Activated naive CD4-positive, alpha-beta T cell treated with anti-CD3 and anti-CD28 coated beads, Interleukin-2, amount 50 U/mL, for 24 hours (primary cell): Measurements from ENCODE around the gene RICTOR.
"Not testable (repeated sequence)": the region's sequence is repeated elsewhere in the genome, so short reads cannot be mapped to it uniquely, and the experiment has no call there.

Source experiments
- H3K27ac Mint-ChIP-seq: one replicate; pipeline ENCODE4 v1.8.0; 2021; ENCODE audit warnings: mild to moderate bottlenecking, mixed read lengths
- H3K27me3 Mint-ChIP-seq: one replicate; pipeline ENCODE4 v1.8.0; 2021; ENCODE audit warnings: mixed read lengths
- H3K36me3 Mint-ChIP-seq: one replicate; pipeline ENCODE4 v1.8.0; 2021; ENCODE audit warnings: mixed read lengths
- H3K4me1 Mint-ChIP-seq: one replicate; pipeline ENCODE4 v1.8.0; 2021; ENCODE audit warnings: mixed read lengths
- H3K4me3 Mint-ChIP-seq: one replicate; pipeline ENCODE4 v1.8.0; 2021; ENCODE audit warnings: mild to moderate bottlenecking, mixed read lengths
- H3K9me3 Mint-ChIP-seq: one replicate; pipeline ENCODE4 v1.8.0; 2021; ENCODE audit warnings: mixed read lengths

RICTOR gene

DNA sequence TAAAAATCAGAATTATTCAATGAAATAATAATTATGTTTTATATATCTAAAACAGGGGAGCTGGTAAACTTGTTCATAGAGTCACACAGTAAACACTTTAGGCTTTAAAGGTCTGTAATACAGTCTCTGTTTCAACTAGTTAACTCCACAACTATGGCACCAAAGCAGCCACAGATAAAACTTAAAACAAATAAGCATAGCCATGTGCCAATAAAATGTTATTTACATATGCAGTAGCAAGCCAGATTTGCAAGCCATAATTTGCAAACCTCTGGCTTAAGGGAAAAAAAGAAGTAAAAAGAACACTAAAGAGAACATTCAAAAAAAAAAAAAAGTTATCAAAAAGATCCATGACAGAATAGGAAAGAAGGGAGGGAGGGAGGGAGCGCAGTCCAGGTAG lies 24.9 kb downstream of the RICTOR start:
- Mint-ChIP-seq H3K9me3 (no peaks in the 10 kb centered on the region), H3K27ac (peak overlapping the region; percentile 71), H3K4me3 (no peak overlapping the region), H3K36me3 (peaks cover 5% of the 10 kb centered on the region), H3K4me1 (peaks cover 77% of the 10 kb centered on the region), H3K27me3 (no peaks in the 10 kb centered on the region)

GRCh38 chr5:39040875-39041274 lies 33.3 kb downstream of the RICTOR start:
- peaks cover 4% of the 10 kb centered on the region for H3K9me3 Mint-ChIP-seq
- peak overlapping the region; percentile 37 for H3K27ac Mint-ChIP-seq
- peaks cover 11% of the 10 kb centered on the region for H3K36me3 Mint-ChIP-seq
- H3K27me3 Mint-ChIP-seq, result no peaks in the 10 kb centered on the region
- no peak overlapping the region for H3K4me3 Mint-ChIP-seq
- H3K4me1 Mint-ChIP-seq, result peaks cover 70% of the 10 kb centered on the region

DNA sequence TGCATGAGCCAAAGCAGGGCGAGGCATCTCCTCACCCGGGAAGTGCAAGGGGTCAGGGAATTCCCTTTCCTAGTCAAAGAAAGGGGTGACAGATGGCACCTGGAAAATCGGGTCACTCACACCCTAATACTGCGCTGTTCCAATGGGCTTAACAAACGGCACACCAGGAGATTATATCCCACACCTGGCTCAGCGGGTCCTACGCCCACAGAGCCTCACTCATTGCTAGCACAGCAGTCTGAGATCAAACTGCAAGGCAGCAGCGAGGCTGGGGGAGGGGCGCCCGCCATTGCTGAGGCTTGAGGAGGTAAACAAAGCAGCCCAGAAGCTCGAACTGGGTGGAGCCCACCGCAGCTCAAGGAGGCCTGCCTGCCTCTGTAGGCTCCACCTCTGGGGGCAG lies 39.7 kb downstream of the RICTOR start:
- not testable (repeated sequence) for H3K27ac Mint-ChIP-seq, H3K4me3 Mint-ChIP-seq, H3K27me3 Mint-ChIP-seq, H3K9me3 Mint-ChIP-seq
- peaks cover 77% of the 10 kb centered on the region for H3K4me1 Mint-ChIP-seq
- peaks cover 18% of the 10 kb centered on the region for H3K36me3 Mint-ChIP-seq

GRCh38 chr5:39031041-39031440 lies 43.2 kb downstream of the RICTOR start:
- no peak overlapping the region for H3K4me3 Mint-ChIP-seq
- peak overlapping the region; percentile 25 for H3K27ac Mint-ChIP-seq
- no peaks in the 10 kb centered on the region for H3K9me3 Mint-ChIP-seq
- peaks cover 30% of the 10 kb centered on the region for H3K36me3 Mint-ChIP-seq
- H3K4me1 Mint-ChIP-seq, result peaks cover 59% of the 10 kb centered on the region
- H3K27me3 Mint-ChIP-seq, result no peaks in the 10 kb centered on the region

- Mint-ChIP-seq H3K4me3 (no peak overlapping the region), H3K36me3 (peaks cover 28% of the 10 kb centered on the region), H3K27me3 (no peaks in the 10 kb centered on the region), H3K4me1 (peaks cover 63% of the 10 kb centered on the region), H3K27ac (no peak overlapping the region), H3K9me3 (no peaks in the 10 kb centered on the region)
Measured at GRCh38 chr5:39025456-39025855, 48.7 kb downstream of the RICTOR start.

DNA sequence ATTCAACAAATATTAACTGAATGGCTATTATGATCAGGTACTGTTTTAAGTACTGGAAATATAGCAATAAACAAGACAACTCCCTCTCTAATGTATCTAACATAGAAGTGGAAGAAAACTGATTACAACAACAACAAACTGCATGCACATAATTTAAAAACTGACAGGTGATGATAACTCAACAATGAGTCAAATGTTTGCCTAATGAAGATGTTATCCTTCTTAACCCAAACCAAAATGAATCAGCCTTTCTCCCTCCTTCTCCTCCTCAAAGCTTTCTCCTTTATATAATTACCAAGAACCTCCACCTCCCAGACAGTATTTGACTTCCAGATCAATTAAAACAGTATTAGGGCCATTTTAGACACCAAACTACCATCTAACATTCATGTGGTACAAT lies 49.3 kb downstream of the RICTOR start:
- no peak overlapping the region for H3K4me3 Mint-ChIP-seq
- H3K9me3 Mint-ChIP-seq, result no peaks in the 10 kb centered on the region
- H3K27me3 Mint-ChIP-seq, result no peaks in the 10 kb centered on the region
- H3K4me1 Mint-ChIP-seq, result peaks cover 59% of the 10 kb centered on the region
- peak overlapping the region; percentile 3 for H3K27ac Mint-ChIP-seq
- peaks cover 26% of the 10 kb centered on the region for H3K36me3 Mint-ChIP-seq

GRCh38 chr5:39024005-39024404 lies 50.2 kb downstream of the RICTOR start:
- Mint-ChIP-seq H3K36me3 (peaks cover 30% of the 10 kb centered on the region), H3K27me3 (no peaks in the 10 kb centered on the region), H3K4me1 (peaks cover 65% of the 10 kb centered on the region)

GRCh38 chr5:39023121-39023520 lies 51.1 kb downstream of the RICTOR start:
- peaks cover 74% of the 10 kb centered on the region for H3K4me1 Mint-ChIP-seq
- H3K9me3 Mint-ChIP-seq, result no peaks in the 10 kb centered on the region
- H3K4me3 Mint-ChIP-seq, result peak overlapping the region; percentile 13
- H3K36me3 Mint-ChIP-seq, result peaks cover 29% of the 10 kb centered on the region
- no peak overlapping the region for H3K27ac Mint-ChIP-seq
- H3K27me3 Mint-ChIP-seq, result no peaks in the 10 kb centered on the region

More at GRCh38 chr5:39024005-39024404, 50.2 kb downstream of the RICTOR start:
- Mint-ChIP-seq H3K27ac (no peak overlapping the region), H3K9me3 (no peaks in the 10 kb centered on the region), H3K4me3 (no peak overlapping the region)

GRCh38 chr5:39022151-39022550 lies 52.0 kb downstream of the RICTOR start:
- no peaks in the 10 kb centered on the region for H3K27me3 Mint-ChIP-seq

GRCh38 chr5:39021413-39021812 lies 52.8 kb downstream of the RICTOR start:
- Mint-ChIP-seq H3K4me3 (no peak overlapping the region), H3K9me3 (no peaks in the 10 kb centered on the region), H3K27me3 (no peaks in the 10 kb centered on the region), H3K36me3 (peaks cover 29% of the 10 kb centered on the region), H3K27ac (no peak overlapping the region), H3K4me1 (peaks cover 86% of the 10 kb centered on the region)

More at GRCh38 chr5:39022151-39022550, 52.0 kb downstream of the RICTOR start:
- H3K9me3 Mint-ChIP-seq, result no peaks in the 10 kb centered on the region
- H3K36me3 Mint-ChIP-seq, result peaks cover 28% of the 10 kb centered on the region
- H3K4me3 Mint-ChIP-seq, result no peak overlapping the region
- H3K27ac Mint-ChIP-seq, result peak overlapping the region; percentile 62
- H3K4me1 Mint-ChIP-seq, result peaks cover 79% of the 10 kb centered on the region

GRCh38 chr5:39020458-39020857 lies 53.7 kb downstream of the RICTOR start:
- H3K27ac Mint-ChIP-seq, result no peak overlapping the region
- H3K4me3 Mint-ChIP-seq, result no peak overlapping the region
- peaks cover 89% of the 10 kb centered on the region for H3K4me1 Mint-ChIP-seq
- peaks cover 32% of the 10 kb centered on the region for H3K36me3 Mint-ChIP-seq
- H3K9me3 Mint-ChIP-seq, result no peaks in the 10 kb centered on the region
- no peaks in the 10 kb centered on the region for H3K27me3 Mint-ChIP-seq

DNA sequence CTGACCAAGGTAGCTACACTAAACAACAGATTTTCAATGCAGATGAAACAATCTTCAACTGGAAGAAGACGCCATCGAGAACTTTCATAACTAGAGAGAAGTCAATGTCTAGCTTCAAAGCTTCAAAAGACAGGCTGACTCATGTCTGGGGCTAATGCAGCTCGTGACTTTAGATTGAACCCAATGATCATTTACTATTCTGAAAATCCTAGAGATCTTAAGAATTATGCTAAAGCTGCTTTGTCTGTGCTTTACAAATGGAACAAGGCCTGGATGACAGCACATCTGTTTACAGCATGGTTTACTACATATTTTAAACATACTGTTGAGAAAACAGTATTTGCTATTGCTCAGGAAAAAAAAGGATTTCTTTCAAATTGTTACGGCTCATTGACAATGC lies 54.9 kb downstream of the RICTOR start:
- Mint-ChIP-seq H3K4me3 (no peak overlapping the region), H3K36me3 (peaks cover 30% of the 10 kb centered on the region), H3K9me3 (no peaks in the 10 kb centered on the region), H3K27me3 (no peaks in the 10 kb centered on the region), H3K27ac (no peak overlapping the region), H3K4me1 (peaks cover 78% of the 10 kb centered on the region)

DNA sequence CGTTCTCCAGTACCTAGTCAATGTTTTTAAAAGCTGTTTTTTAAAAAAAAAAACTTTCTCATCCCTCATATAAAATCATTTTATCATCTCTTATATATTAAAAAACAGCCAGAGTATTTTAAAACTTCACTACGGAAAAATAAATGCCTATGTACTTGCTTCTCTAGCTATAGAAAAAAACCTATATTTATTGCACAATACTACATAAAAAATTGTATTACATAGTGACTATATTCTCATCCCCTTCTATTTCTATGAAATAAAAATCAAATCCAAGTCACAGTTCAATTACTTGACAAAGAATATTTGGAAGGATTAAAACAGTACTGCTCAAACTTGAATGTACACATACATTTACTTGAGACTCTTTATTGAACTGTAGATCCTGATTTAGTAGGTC lies 56.7 kb downstream of the RICTOR start:
- no peak overlapping the region for H3K27ac Mint-ChIP-seq
- H3K36me3 Mint-ChIP-seq, result peaks cover 36% of the 10 kb centered on the region
- H3K4me1 Mint-ChIP-seq, result peaks cover 61% of the 10 kb centered on the region
- H3K27me3 Mint-ChIP-seq, result no peaks in the 10 kb centered on the region
- no peak overlapping the region for H3K4me3 Mint-ChIP-seq
- H3K9me3 Mint-ChIP-seq, result no peaks in the 10 kb centered on the region

DNA sequence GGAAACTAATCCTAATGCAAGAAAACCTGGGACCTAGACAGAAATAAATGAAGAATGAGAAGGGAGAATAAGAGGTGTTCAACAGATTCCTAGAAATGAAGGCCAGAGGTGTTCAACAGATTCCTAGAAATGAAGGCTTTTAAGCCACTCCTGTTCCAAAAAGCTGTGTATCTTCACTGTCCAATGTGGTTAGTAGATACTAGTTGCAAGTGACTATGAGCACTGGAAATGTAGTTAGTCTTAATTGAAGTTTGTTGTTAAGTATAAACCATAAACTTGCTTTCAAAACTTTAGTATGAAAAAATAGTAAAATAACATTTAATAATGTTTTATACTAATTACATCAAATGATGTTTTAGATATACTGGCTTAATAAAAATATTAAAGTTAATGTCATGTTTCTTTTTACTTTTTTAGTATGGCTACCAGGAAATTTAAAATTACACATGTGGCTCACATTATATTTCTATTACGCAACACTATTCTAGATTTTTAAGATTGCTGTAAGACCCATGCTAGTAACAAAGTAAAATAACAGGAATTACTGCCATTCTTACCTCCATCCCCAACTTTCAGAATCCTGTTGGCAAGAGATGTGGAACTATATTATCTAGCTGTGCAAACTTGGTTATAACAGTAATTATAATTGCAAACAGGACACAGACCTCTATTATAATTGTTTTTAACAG lies 57.5 kb downstream of the RICTOR start:
- no peak overlapping the region for H3K4me3 Mint-ChIP-seq
- peaks cover 42% of the 10 kb centered on the region for H3K36me3 Mint-ChIP-seq
- peak overlapping the region; percentile 69 for H3K27ac Mint-ChIP-seq
- peaks cover 58% of the 10 kb centered on the region for H3K4me1 Mint-ChIP-seq
- no peaks in the 10 kb centered on the region for H3K9me3 Mint-ChIP-seq
- no peaks in the 10 kb centered on the region for H3K27me3 Mint-ChIP-seq

DNA sequence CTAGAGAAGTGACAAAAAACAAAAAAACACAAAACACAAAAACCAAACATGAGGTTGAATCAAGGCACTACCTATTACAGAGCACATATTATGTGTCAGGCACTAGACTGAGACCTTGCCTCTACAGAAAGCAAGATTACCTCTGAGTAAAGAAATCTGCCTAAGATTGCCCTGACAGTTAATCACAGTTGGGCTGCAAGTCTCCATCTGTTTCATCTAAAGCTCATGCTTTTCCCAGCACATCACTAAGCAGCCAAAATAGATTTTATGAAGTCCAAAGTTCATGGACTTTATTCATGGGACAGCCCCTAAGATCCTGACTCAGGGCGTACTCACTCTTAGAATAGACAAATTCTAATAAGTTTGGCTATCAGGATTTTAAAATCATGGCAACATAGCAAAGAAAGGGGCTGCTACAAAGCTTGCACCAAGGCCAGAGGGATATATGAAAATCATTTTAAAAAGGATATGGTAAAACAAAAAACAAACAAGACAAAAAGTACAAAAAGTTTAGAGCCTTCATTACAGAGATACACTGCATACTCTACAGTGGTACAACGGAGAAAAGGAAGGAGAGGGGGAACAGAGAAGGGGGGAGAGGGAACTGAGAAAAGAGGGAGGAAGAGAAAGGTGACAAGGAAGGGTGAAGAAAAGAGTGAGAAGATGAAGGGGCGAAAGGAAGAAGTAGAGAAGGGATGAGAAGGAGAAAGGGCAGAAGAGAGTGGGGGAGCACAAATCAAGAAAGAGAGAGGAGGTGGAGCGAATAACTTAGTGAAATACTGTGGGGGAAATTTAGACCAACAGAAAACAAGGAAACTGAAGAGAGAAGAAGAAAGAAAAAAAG lies 58.2 kb downstream of the RICTOR start:
- Mint-ChIP-seq H3K27ac (peak overlapping the region; percentile 69), H3K9me3 (no peaks in the 10 kb centered on the region), H3K4me1 (peaks cover 50% of the 10 kb centered on the region), H3K27me3 (no peaks in the 10 kb centered on the region), H3K4me3 (peak overlapping the region; percentile 12), H3K36me3 (peaks cover 44% of the 10 kb centered on the region)

GRCh38 chr5:39014561-39014960 lies 59.6 kb downstream of the RICTOR start:
- H3K27ac Mint-ChIP-seq, result no peak overlapping the region
- H3K4me1 Mint-ChIP-seq, result peaks cover 49% of the 10 kb centered on the region
- H3K36me3 Mint-ChIP-seq, result peaks cover 49% of the 10 kb centered on the region
- H3K27me3 Mint-ChIP-seq, result no peaks in the 10 kb centered on the region
- H3K9me3 Mint-ChIP-seq, result no peaks in the 10 kb centered on the region
- no peak overlapping the region for H3K4me3 Mint-ChIP-seq
